Measurements from ENCODE around the gene PSME4.
A peak's percentile ranks its signal among the peaks of the same experiment; 100 is the strongest.
"Not testable (repeated sequence)": the region's sequence is repeated elsewhere in the genome, so short reads cannot be mapped to it uniquely, and the experiment has no call there.

PSME4 gene

GRCh38 chr2:53851052-53851757 lies 119.6 kb downstream of the PSME4 start:
- H3K27ac ChIP-seq, H3K4me3 ChIP-seq: not testable (repeated sequence)

GRCh38 chr2:53848062-53848461 lies 122.7 kb downstream of the PSME4 start:
- no peak overlapping the region for H3K27ac ChIP-seq
- no peak overlapping the region for H3K4me3 ChIP-seq

- Histone ChIP-seq H3K27ac (no peak overlapping the region), H3K4me3 (no peak overlapping the region)
These were observed 127.2 kb downstream of the PSME4 start for GRCh38 chr2:53843595-53843994.

GRCh38 chr2:53842891-53843290 lies 127.9 kb downstream of the PSME4 start:
- no peak overlapping the region for H3K27ac ChIP-seq
- no peak overlapping the region for H3K4me3 ChIP-seq

GRCh38 chr2:53841651-53842050 lies 129.1 kb downstream of the PSME4 start:
- H3K4me3 ChIP-seq, H3K27ac ChIP-seq: not testable (repeated sequence)

- no peak overlapping the region for H3K4me3 ChIP-seq
- H3K27ac ChIP-seq: no peak overlapping the region
These were observed 130.2 kb downstream of the PSME4 start for GRCh38 chr2:53840580-53840979.

- not testable (repeated sequence) for H3K4me3 ChIP-seq, H3K27ac ChIP-seq
These were observed 140.9 kb downstream of the PSME4 start for GRCh38 chr2:53829980-53830290.

GRCh38 chr2:53829273-53829979 lies 141.4 kb downstream of the PSME4 start:
- H3K27ac ChIP-seq: no peak overlapping the region

GRCh38 chr2:53828331-53828730 lies 142.5 kb downstream of the PSME4 start:
- no peak overlapping the region for H3K27ac ChIP-seq

More at GRCh38 chr2:53829273-53829979, 141.4 kb downstream of the PSME4 start:
- H3K4me3 ChIP-seq: no peak overlapping the region

GRCh38 chr2:53827398-53828175 lies 143.2 kb downstream of the PSME4 start:
- Histone ChIP-seq H3K4me3 (no peak overlapping the region), H3K27ac (peak overlapping the region in 5 of 21 experiments; percentile 6 to 48 (median 16))

More at GRCh38 chr2:53828331-53828730, 142.5 kb downstream of the PSME4 start:
- no peak overlapping the region for H3K4me3 ChIP-seq

GRCh38 chr2:53826587-53827397 lies 144.0 kb downstream of the PSME4 start:
- H3K27ac ChIP-seq: peak overlapping the region in 6 of 21 experiments; percentile 16 to 64 (median 32)
- H3K4me3 ChIP-seq: no peak overlapping the region

GRCh38 chr2:53826030-53826410 lies 144.8 kb downstream of the PSME4 start:
- H3K4me3 ChIP-seq: no peak overlapping the region
- H3K27ac ChIP-seq: peak overlapping the region in 7 of 21 experiments; percentile 5 to 64 (median 23)

GRCh38 chr2:53823639-53824038 lies 147.2 kb downstream of the PSME4 start:
- H3K27ac ChIP-seq: not testable (repeated sequence)

GRCh38 chr2:53821810-53822209 lies 149.0 kb downstream of the PSME4 start:
- Histone ChIP-seq H3K27ac (no peak overlapping the region), H3K4me3 (no peak overlapping the region)

More at GRCh38 chr2:53823639-53824038, 147.2 kb downstream of the PSME4 start:
- H3K4me3 ChIP-seq: not testable (repeated sequence)

GRCh38 chr2:53820711-53821110 lies 150.1 kb downstream of the PSME4 start:
- Histone ChIP-seq H3K4me3 (no peak overlapping the region), H3K27ac (no peak overlapping the region)

- Histone ChIP-seq H3K4me3 (no peak overlapping the region), H3K27ac (no peak overlapping the region)
These were observed 150.7 kb downstream of the PSME4 start for GRCh38 chr2:53820048-53820447.

GRCh38 chr2:53819634-53820033 lies 151.2 kb downstream of the PSME4 start:
- H3K27ac ChIP-seq: no peak overlapping the region
- no peak overlapping the region for H3K4me3 ChIP-seq

- Histone ChIP-seq H3K4me3 (no peak overlapping the region), H3K27ac (no peak overlapping the region)
These were observed 151.8 kb downstream of the PSME4 start for GRCh38 chr2:53818854-53819435.
